Measurements from ENCODE around the gene S100A13.
"Not testable (repeated sequence)": the region's sequence is repeated elsewhere in the genome, so short reads cannot be mapped to it uniquely, and the experiment has no call there.

S100A13 gene

GRCh38 chr1:153626904-153627714 is at the start of gene S100A13:
Gene S100A13, minus strand, starts transcription at chr1:153627505. Its CDS starts 1,033 bp downstream, at chr1:153626472.
- DNase-seq = peak; percentile 74

DNA sequence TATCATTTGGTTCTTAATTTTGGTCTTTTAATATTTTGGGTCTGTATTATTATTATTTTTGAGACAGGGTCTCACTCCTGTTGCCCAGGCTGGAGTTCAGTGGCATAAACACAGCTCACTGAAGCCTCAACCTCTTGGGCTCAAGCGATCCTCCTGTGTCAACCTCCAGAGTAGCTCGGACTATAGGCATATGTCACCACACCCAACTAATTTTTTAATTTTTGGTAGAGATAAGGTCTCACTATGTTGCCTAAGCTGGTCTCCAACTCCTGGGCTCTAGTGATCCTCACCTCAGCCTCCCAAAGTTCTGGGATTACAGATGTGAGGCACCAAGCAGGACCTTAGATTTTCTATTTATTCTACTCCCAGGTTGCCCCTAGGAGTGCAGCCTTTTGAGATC is 46.2 kb upstream of the S100A13 start:
- DNase-seq = no peak

- peak; percentile 64 for DNase-seq
Observed at GRCh38 chr1:153671628-153672353, 44.5 kb upstream of the S100A13 start.

- DNase-seq = peak; percentile 98
Observed at GRCh38 chr1:153670859-153671627, 43.7 kb upstream of the S100A13 start, which contains the start of gene ILF2. Gene ILF2, minus strand, starts transcription at chr1:153670993. Its CDS starts 71 bp downstream, at chr1:153670922.

- no peak for DNase-seq
Observed at GRCh38 chr1:153670257-153670858, 43.1 kb upstream of the S100A13 start.

GRCh38 chr1:153669606-153670005 is 42.3 kb upstream of the S100A13 start:
- DNase-seq = no peak

GRCh38 chr1:153668672-153669071 is 41.4 kb upstream of the S100A13 start:
- not testable (repeated sequence) for DNase-seq

DNA sequence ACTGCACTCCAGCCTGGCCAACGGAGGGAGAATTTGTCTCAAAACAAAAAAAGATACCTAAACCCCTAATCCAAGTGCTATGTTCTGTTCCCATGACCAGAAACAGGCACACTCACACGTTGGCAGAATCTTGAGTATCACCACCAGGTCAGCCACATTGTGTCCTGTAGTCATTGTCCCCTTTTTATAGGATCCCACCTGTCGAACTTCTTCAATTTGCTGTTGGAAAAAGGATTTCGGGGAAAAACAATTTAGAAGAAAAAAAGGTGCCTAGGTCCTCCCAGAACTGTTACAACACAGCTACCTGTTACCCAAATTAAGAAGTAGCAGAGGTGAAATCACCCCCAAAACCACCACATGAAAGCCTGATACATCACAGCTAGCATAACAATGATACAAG is 40.1 kb upstream of the S100A13 start:
- DNase-seq = no peak

DNA sequence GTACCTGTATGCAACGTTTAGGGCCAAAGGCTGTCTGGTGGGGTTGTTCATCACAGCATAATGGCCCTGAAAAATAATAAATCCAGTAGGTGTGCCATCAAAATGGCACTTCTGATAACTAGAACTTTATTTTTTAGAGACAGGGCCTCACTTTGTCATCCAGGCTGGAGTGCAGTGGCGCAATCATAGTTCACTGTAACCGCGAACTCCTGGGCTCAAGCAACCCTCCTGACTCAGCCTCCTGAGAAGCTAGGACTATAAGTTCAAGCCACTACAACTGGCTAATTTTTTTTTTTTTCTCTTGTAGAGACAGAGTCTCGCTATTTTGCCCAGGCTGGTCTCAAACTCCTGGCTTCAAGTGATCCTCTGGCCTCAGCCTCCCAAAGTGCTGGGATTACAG is 35.9 kb upstream of the S100A13 start:
- DNase-seq = no peak

- no peak for DNase-seq
Observed at GRCh38 chr1:153662269-153662668, 35.0 kb upstream of the S100A13 start.

DNA sequence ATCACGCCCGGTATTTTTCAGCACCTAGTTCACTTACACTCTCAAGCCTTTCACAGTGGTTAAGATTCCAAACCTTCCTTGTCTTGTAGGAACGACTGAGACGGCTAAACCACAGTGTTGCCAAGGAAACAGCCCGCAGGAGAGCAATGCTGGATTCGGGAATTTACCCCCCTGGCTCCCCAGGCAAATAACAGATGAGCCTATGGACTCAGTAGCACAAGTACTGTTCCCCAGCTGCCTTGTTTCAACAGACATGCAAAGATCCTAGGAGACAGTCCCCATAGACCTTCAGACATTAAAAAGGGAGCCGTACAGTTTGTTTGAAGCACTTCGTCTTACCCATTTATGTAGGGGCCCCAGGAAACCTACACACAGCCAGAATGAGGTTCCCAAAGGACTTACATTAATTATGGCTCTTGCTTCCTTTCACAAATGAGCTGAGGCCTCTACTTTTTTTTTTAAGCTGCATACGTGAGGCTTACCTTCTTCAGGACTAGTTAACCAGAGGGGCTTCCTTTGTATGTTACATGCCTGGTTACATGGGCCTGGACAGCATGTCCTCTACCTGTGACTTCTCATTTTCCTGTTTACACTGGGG is 33.9 kb upstream of the S100A13 start:
- no peak for DNase-seq

GRCh38 chr1:153659656-153660055 is 32.4 kb upstream of the S100A13 start:
- DNase-seq = no peak

- DNase-seq = no peak
Observed at GRCh38 chr1:153659175-153659534, 31.9 kb upstream of the S100A13 start.

DNA sequence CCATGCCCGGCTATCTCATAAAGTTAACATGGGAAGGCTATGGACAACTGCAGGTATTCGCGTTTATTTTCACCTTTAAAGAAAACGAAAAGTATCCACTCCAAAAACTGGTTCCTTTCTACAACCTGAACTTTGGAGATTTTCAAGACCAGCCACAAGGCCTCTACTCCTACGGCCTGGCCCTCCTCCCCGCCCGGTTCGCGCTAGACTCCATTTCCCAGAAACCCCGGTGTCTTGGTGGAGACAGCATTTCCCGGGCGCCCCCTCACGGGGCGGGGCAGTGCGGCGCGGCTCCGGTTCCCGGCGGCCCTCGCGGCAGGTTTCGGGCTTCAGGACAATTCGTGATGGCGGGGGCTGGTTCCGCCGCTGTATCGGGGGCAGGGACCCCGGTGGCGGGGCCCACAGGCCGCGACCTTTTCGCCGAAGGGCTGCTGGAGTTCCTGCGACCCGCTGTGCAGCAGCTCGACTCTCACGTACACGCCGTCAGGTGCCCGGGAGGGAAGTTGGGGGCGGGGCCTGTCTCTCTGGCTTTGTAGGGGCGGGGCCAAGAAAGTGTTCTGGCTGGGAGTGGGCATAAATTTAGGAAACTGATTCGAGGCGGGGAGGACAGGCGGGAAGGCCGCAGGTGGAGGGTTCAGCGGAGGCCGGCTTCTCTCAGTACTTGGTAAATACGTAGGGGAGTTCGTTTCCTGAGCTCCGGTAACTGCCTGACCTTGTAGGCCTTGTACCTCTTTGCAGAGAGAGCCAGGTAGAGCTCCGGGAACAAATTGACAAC is 31.3 kb upstream of the S100A13 start, which contains the start of gene SNAPIN:
SNAPIN (plus strand) TSS at position 304 of the 775 bp plus-strand sequence; CDS start at position 345, 41 bp downstream.
- peak; percentile 90 for DNase-seq

GRCh38 chr1:153655333-153655732 is 28.0 kb upstream of the S100A13 start:
- DNase-seq = no peak

- no peak for DNase-seq
Observed at GRCh38 chr1:153652805-153653500, 25.6 kb upstream of the S100A13 start.

GRCh38 chr1:153651771-153652170 is 24.5 kb upstream of the S100A13 start:
- DNase-seq = no peak

GRCh38 chr1:153649863-153650235 is 22.5 kb upstream of the S100A13 start:
- DNase-seq = peak; percentile 80

GRCh38 chr1:153649137-153649862 is 22.0 kb upstream of the S100A13 start:
- no peak for DNase-seq

DNA sequence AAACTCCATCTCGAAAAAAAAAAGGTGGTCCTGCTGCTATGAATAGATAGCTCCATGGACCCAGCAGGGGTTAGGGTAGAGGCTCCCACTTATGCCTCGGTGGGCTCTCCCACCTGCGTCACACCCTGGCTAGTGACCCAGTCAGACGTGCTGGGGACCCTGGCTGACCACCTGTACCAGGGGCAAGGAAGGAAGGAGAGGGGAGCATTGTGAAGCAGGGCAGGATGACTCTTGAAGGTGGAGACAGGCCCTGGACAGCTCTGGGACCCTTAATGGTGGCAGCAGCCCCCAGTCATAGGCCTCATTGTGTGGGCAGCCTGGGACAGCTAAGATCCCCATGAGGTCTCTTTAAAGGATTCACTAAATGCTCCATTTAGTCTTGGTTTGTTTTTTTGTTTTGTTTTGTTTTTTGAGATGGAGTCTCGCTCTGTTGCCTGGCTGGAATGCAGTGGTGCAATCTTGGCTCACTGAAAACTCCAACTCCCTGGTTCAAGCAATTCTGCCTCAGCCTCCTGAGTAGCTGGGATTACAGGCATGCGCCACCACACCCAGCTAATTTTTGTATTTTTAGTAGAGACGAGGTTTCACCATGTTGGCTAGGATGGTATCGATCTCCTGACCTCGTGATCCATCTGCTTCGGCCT is 20.8 kb upstream of the S100A13 start:
- no peak for DNase-seq

Measured in midbrain (tissue), 1 donor.